Renal pelvis (tissue), 4 donors: ENCODE results near the gene SLC13A3. TPM values are rescaled to one million over a fixed set of nuclear protein-coding genes. Genes with fewer than 3 reads are reported as not detected.

Experiments
- DNase-seq: peaks from one replicate; pipeline ENCODE4 v3.0.0-alpha.2; 2013
- polyA plus RNA-seq, 3 donors: library from polyadenylated mRNA; unstranded; fragments of 120-200 nt; gene quantifications; one replicate each; pipeline ENCODE4 v1.2.1, GENCODE V29; 2013; ENCODE audit not compliant: insufficient read length in 3 of 3

SLC13A3 gene
- polyA plus RNA-seq, 3 donors: 18.5 to 32.4 (median 20.8) TPM

DNA sequence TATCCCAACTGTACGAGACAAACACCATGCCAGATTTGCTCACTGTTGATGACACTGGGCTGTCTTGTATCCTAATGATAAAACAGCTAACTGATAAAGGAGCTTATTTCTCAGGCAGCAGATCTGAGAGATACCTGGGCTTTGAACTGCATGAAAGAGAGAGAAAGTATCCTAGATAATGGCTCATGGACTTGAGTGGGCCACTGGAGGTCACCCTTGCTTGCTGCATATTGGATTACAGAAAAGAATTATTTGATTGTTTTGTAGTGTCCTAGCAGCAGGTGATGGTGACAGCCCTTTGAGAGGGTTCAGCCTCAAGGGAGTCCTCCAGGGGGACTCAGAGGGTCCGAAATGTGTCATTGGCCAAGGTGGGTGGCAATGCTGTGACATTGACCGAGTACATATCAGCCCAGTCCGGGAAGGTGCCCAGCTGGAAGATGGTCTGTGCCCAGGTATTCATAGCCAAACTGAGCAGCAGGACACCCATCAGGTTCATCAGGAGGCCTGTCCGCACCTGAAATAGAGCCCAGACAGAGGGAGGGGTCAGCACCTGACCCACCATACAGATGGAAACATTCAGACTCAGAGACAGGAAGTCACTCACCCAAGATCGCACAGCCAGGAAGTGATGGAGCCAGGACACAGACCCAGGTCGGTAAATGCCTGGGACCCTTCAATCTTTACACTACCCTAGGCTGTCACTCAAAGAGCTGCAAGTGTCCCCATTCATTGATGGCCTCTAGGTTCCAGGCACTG is 91.4 kb downstream of the SLC13A3 start:
- no peak for DNase-seq

- no peak for DNase-seq
Measured at GRCh38 chr20:46559001-46559400, 92.3 kb downstream of the SLC13A3 start.

- no peak for DNase-seq
Measured at GRCh38 chr20:46558511-46558959, 92.7 kb downstream of the SLC13A3 start.

GRCh38 chr20:46557231-46557956 is 93.9 kb downstream of the SLC13A3 start:
- no peak for DNase-seq

DNA sequence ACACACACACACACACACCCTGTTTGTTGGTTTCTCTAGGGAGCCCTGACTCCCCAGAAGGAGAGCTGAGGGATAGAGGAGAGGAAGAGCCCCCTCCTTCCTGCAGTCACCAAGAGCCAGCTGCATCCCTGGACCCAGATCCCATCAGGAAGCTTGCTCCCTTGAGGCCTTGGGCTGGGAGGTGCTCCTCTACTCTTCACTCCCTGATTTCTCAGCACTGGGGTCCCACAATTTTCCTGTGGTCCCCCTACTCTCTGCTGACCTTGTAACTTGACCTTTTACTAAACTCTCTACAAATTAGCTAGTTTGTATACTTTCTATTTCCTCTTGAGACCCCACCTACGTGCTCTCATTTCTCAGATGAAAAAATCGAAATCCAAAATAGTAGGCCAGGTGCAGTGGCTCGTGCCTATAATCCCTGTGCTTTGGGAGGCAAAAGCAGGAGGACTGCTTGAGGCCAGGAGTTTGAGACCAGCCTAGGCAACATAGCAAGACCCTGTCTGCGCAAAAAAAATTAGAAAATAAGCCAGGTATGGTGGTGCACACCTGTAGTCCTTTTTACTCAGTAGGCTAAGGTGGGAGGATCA is 95.8 kb downstream of the SLC13A3 start:
- DNase-seq: no peak

DNA sequence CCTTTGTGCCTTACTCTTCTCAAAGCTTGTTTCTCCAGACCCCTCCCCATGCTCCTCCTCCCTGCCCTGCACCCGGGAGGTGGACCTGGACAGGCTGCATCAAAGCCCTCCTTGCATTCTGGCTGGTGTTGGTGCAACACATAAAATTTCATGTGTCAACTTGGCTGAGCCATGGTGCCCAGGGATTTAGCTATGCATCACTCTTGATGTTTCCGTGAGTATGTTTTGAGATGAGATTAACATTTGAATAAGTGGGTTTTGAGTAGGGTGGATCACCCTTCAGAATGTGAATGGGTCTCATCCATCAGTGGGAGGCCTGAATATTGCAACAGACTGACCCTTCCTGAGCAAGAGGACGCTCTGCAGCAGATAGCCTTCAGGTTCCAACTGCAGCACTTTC is 96.4 kb downstream of the SLC13A3 start:
- DNase-seq: no peak

DNA sequence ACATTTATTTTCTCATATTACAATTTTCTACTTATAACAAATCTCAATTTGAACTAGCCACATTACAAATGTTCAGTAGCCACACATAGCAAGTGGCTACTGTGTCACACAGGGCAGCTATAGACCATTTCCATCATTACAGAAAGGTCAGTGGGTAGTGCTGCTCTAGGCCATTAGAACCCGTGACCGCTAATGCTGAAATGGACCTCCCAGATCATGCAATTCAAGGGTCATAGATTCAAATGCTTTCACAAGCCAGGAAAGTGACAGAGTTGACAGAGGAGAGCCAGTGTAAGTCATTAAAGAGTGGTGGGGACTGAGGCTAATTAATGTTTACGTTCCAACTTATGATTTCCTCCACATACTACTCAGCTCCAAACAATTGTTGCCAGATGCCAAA is 97.3 kb downstream of the SLC13A3 start:
- DNase-seq: no peak

DNA sequence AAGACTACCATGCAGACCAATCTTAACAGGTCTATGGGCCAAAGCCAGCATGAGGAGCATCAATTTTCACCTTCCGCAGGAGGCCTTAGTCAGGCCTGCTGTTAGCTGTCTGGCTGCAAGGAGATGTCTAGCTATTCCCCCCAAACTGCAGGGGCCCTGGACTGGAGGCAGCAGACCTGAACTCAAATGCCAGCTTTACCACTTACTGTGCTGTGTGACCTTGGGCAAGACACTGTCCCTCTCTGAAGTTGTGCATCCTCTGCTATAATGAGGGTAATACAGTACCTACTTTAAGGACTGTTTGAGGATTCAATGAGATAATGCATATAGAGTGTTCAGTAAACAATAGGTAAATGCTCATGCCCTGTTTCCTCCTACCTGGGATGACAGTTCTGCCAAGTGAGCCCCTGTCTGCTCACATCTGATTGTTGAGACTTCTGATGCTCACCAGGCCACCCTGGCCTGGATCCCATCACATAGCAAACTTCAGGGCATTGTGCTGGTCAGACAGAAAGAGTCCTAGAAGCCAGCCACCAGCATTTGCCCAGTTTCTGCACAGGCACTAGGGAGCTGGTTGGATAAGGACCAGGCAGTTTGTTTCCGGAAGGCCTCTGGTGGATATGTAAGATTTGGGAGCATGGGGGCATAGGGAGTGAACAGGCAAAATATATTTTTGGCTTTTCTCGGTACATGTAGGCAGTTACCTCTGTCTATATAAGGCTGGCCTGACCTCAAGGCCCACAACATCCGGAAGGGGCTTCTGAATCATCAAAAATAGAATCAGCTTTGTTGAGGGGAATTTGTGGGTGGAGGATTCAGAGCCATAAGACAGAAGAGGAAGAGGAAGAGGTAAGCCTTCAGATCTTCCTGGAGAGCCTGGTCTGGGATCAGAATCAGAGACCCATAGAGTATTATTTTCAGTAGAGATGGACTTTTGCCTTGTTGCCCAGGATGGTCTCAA is 98.5 kb downstream of the SLC13A3 start:
- DNase-seq: no peak

GRCh38 chr20:46551522-46552381 is 99.5 kb downstream of the SLC13A3 start:
- DNase-seq: no peak

DNA sequence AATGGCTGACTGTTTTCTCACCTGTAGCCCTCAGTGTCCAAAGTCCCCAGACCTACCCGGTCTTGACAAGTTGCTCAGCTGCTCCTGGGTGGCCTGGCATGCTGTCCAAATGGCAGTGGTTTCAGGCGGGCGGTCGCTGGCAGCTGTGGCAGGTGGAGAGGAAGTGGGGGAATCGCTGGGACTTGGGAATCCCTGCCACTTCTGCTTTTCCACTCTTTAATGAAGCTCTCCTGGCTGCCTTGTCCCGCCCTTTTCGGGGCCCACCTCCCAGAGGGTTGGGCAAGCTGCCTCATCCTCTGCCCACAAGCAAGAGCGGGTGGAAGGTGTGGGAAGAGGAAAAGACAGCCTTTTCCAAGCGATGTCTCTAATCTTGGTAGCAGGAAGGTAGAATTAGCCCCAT is 100.8 kb downstream of the SLC13A3 start, which contains the start of gene OCSTAMP:
OCSTAMP (minus strand) TSS at position 194 of the 400 bp plus-strand sequence; CDS start at position 100, 94 bp downstream.
- no peak for DNase-seq

GRCh38 chr20:46549188-46549972 is 101.9 kb downstream of the SLC13A3 start:
- DNase-seq: no peak

DNA sequence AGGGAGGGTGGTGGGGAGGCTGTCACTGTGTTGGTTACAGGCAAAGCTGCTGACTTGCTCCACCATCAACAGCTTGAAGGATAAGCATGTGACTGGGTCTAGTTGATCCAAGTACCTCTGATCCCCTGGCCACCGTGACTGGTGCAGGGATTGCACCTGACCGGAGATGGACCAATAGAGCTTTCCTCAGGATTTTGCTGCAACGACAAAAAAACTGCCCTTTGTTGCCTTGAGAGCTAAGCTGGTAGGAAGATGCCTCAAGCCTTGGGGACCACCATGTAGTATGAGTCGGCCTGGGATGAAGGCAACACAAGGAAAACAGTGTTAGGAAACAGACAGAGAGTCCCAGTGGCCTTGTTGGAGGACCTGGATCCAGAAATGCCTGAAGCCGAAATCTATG is 102.6 kb downstream of the SLC13A3 start:
- no peak for DNase-seq

- DNase-seq: no peak
Measured at GRCh38 chr20:46547995-46548394, 103.3 kb downstream of the SLC13A3 start.

DNA sequence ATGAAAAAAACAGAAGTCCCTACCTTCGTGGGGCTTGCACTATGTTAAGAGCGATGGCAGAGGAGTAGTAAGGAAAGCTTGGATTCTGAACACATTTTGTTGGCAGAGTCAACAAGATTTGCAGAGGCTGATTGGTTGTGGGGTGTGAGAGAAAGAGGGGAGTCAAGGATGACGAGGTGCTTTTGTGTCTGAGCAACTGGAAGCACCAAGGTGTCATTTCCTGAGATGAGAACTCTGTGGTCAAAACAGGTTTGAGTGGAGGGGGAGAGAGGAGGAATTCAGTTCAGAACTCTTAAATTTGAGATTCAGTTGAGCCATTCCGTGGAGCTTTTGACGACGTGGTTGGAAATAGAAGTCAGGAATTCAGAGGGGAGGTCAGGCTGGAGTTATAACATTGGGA is 104.3 kb downstream of the SLC13A3 start:
- no peak for DNase-seq

GRCh38 chr20:46546298-46546697 is 105.0 kb downstream of the SLC13A3 start:
- DNase-seq: no peak

DNA sequence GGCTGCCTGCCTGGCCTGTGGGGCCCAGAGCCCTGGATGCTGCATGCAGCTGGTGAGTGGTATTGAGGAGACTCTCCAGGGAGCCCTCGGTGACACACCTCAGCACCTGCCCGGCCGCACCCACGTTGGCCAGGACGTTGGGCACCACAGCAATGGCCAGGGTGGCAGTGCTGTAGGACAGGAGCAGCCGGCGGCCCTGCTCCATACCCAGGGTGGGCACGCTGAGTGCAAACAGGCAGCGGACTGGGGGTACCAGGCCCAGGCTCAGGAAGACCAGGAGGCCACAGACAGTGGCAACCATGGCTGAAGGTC is 105.5 kb downstream of the SLC13A3 start:
- no peak for DNase-seq

- DNase-seq: no peak
Measured at GRCh38 chr20:46545077-46545826, 106.0 kb downstream of the SLC13A3 start.

DNA sequence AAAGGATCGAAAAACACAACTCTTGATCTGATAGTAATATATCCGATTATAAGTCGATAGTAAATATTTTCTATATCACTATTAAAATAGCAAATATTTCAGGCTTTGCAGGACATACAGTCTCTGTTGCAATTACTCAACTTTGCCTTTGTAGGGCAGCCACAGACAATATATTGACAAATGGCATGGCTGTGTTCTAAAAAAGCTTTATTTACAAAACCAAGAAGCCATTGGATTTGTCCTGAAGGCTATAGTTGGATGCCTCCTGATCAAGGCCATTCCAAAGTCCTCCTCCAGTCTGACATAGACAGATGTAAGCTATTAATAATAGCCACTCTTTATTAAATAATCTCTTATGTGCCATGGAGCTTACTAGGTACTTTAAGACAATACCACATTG is 106.7 kb downstream of the SLC13A3 start:
- no peak for DNase-seq

DNA sequence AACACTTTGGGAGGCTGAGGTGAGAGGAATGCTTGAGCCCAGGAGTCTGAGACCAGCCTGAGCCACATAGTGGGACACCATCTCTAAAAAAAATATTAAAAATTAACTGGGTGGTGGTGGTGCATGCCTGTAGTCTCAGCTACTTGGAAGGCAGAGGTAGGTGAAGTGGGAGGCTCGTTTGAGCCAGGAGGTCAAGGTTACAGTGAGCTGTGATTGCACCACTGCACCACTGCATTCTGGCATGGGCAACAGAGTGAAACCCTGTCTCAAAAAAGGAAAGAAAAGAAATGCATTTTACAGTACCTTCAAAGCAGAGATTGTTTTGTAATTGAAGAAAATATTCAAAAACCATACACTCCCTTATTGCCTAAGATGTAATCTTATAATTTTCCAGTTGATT is 107.3 kb downstream of the SLC13A3 start:
- no peak for DNase-seq
